OCI-LY3 (cell line): ENCODE results near the gene KICS2.

Experiments used
- EZH2phosphoT487 ChIP-seq: fragments of 200-600 bp; shearing (Covaris generic); IDR thresholded peaks from 2 replicates; pipeline ENCODE4 v1.6.1; 2018; ENCODE audit warnings: antibody characterized with exemption, mixed run types, low read depth
- TF ChIP-seq, protein P1 (sequence below): fragments of 200-600, 300-600 bp; sonication (generic); IDR thresholded peaks from 2 replicates; pipeline ENCODE4 v1.5.1; 2014; ENCODE audit warnings: antibody characterized with exemption, low read length, low read depth

DNA sequence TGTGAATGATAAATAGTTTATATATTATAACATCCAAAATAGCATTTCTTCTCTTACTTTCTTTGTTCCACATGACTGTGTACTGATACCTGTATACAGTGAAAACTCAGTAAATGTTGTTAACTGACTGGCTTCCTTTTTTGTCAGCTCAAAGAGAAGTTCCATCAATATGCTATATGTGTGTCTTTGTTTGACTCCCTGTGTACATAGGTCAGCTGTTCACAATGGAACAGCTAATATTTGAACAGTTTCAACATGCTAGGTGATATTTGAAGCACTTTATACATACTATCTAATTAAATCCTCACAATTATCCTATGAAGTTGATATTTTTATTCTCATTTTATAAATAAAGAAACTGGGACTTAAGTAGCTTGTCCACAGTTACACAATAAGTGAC lies 15.3 kb upstream of the KICS2 start:
- TF ChIP-seq, protein P1, sequence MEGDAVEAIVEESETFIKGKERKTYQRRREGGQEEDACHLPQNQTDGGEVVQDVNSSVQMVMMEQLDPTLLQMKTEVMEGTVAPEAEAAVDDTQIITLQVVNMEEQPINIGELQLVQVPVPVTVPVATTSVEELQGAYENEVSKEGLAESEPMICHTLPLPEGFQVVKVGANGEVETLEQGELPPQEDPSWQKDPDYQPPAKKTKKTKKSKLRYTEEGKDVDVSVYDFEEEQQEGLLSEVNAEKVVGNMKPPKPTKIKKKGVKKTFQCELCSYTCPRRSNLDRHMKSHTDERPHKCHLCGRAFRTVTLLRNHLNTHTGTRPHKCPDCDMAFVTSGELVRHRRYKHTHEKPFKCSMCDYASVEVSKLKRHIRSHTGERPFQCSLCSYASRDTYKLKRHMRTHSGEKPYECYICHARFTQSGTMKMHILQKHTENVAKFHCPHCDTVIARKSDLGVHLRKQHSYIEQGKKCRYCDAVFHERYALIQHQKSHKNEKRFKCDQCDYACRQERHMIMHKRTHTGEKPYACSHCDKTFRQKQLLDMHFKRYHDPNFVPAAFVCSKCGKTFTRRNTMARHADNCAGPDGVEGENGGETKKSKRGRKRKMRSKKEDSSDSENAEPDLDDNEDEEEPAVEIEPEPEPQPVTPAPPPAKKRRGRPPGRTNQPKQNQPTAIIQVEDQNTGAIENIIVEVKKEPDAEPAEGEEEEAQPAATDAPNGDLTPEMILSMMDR = no peak
- no peak for TF ChIP-seq EZH2phosphoT487
